Tibial nerve (tissue), 4 donors: ENCODE data around the gene PLAC1. TPM values are rescaled to one million over a fixed set of nuclear protein-coding genes. Genes with fewer than 3 reads are reported as not detected.
A peak's percentile ranks its signal among the peaks of the same experiment; 100 is the strongest.

ENCODE experiments used
- DNase-seq, 2 donors: peaks; one replicate each; pipeline ENCODE4 v3.0.0-alpha.2; 2019; ENCODE audit warnings: low spot score in 2 of 2
- H3K27ac ChIP-seq, 4 donors: fragments of 200-600 bp; sonication (generic) in 3 of 4; one replicate each; pipeline ENCODE4 v1.5.1; 2017 to 2019; ENCODE audit warnings: mild to moderate bottlenecking in 1 of 4
- H3K27me3 ChIP-seq, 2 donors: fragments of 200-600 bp; sonication (generic) in 1 of 2; one replicate each; pipeline versions ENCODE4 v1.5.1 to v1.6.0; 2017 to 2019
- H3K36me3 ChIP-seq, 3 donors: fragments of 200-600 bp; sonication (generic); one replicate each; pipeline ENCODE4 v1.5.1; 2018 to 2019
- H3K4me1 ChIP-seq, 4 donors: fragments of 200-600 bp; sonication (generic) in 3 of 4; one replicate each; pipeline ENCODE4 v1.5.1; 2017 to 2019
- H3K4me3 ChIP-seq, 4 donors: fragments of 200-600 bp; sonication (generic) in 3 of 4; one replicate each; pipeline ENCODE4 v1.5.1; 2017 to 2019; ENCODE audit warnings: mild to moderate bottlenecking in 1 of 4, moderate library complexity in 1 of 4
- H3K9me3 ChIP-seq, 4 donors: fragments of 200-600 bp; sonication (generic) in 3 of 4; one replicate each; pipeline ENCODE4 v1.5.1; 2017 to 2019
- CTCF ChIP-seq, 5 experiments: fragments of 200-600 bp in 3 of 5; fragments of 450-650 bp in 2 of 5; sonication (generic) in 3 of 5; IDR thresholded peaks; one replicate each; pipeline ENCODE4 v1.5.1; 2016 to 2019; ENCODE audit warnings: antibody characterized with exemption in 5 of 5, mild to moderate bottlenecking in 3 of 5, moderate library complexity in 2 of 5
- EP300 ChIP-seq, 2 donors: sonication (generic); formaldehyde crosslinking; IDR thresholded peaks; one replicate each; pipeline ENCODE4 v1.6.1; 2017; ENCODE audit warnings: antibody characterized with exemption in 2 of 2, mild to moderate bottlenecking in 1 of 2
- POLR2A ChIP-seq, 2 donors: fragments of 450-650 bp; IDR thresholded peaks; one replicate each; pipeline ENCODE4 v1.6.1; 2017; ENCODE audit warnings: antibody characterized with exemption in 2 of 2, mild to moderate bottlenecking in 2 of 2, moderate library complexity in 2 of 2
- WGBS, 2 donors: methylation state at CpG; one replicate each; pipeline ENCODE4 v1.1.5; 2018; 5-methylcytosine and 5-hydroxymethylcytosine counted together
- total RNA-seq, 4 donors: library from RNA; depleted of rRNA; stranded (reverse); fragments of >200 nt; gene quantifications; one replicate each; pipeline ENCODE4 v1.1.0, GENCODE V29; 2016

Gene PLAC1
- total RNA-seq: not detected

GRCh38 chrX:134658002-134658759, at the start of gene PLAC1:
PLAC1 (minus strand) TSS chrX:134658471; CDS start chrX:134566682, 91,789 bp downstream.
- TF ChIP-seq EP300 (IDR thresholded peaks at IDR 0.05) (no peak), POLR2A (IDR thresholded peaks at IDR 0.05) (no peak), CTCF (IDR thresholded peaks at IDR 0.05) (no peak)
- Histone ChIP-seq H3K4me1 (no peaks in the 10 kb centered on the region), H3K9me3 (no peaks in the 10 kb centered on the region), H3K27ac (no peak within 1 kb of the TSS), H3K27me3 (peaks cover 0 to 4% of the 10 kb centered on the region in 2 donors), H3K36me3 (no peaks in the 10 kb centered on the region), H3K4me3 (no peak within 1 kb of the TSS)
- no peak for DNase-seq
- 68 to 96% methylated on average over 4 to 5 of the region's 5 CpGs for WGBS, 2 donors

GRCh38 chrX:134706138-134706537, 47.9 kb upstream of the PLAC1 start:
- Histone ChIP-seq H3K27ac (no peak overlapping the region), H3K36me3 (no peaks in the 10 kb centered on the region), H3K4me1 (no peaks in the 10 kb centered on the region), H3K27me3 (no peaks in the 10 kb centered on the region), H3K9me3 (no peaks in the 10 kb centered on the region), H3K4me3 (no peak overlapping the region)
- WGBS, 2 donors: 51 to 68% methylated on average over 3 to 5 of the region's 5 CpGs
- TF ChIP-seq CTCF (IDR thresholded peaks at IDR 0.05): no peak
- TF ChIP-seq EP300 (IDR thresholded peaks at IDR 0.05): no peak
- no peak for TF ChIP-seq POLR2A (IDR thresholded peaks at IDR 0.05)
- no peak for DNase-seq

GRCh38 chrX:134695999-134696398, 37.7 kb upstream of the PLAC1 start:
- H3K36me3 ChIP-seq: no peaks in the 10 kb centered on the region
- H3K27me3 ChIP-seq: no peaks in the 10 kb centered on the region
- TF ChIP-seq CTCF (IDR thresholded peaks at IDR 0.05) (no peak), EP300 (IDR thresholded peaks at IDR 0.05) (no peak), POLR2A (IDR thresholded peaks at IDR 0.05) (no peak)
- H3K9me3 ChIP-seq: no peaks in the 10 kb centered on the region
- 66 to 78% methylated on average over 1 of the region's 1 CpG for WGBS, 2 donors
- no peak overlapping the region for H3K27ac ChIP-seq
- H3K4me3 ChIP-seq: no peak overlapping the region
- peak in 1 of 2 donors; percentile 6 for DNase-seq
- no peaks in the 10 kb centered on the region for H3K4me1 ChIP-seq

- TF ChIP-seq POLR2A (IDR thresholded peaks at IDR 0.05) (no peak), EP300 (IDR thresholded peaks at IDR 0.05) (no peak), CTCF (IDR thresholded peaks at IDR 0.05) (no peak)
- no peak overlapping the region for H3K4me3 ChIP-seq
- H3K27ac ChIP-seq: no peak overlapping the region
- H3K4me1 ChIP-seq: no peaks in the 10 kb centered on the region
- H3K36me3 ChIP-seq: no peaks in the 10 kb centered on the region
- no peak for DNase-seq
- 82 to 85% methylated on average over 5 of the region's 5 CpGs for WGBS, 2 donors
- H3K9me3 ChIP-seq: no peaks in the 10 kb centered on the region
- H3K27me3 ChIP-seq: no peaks in the 10 kb centered on the region
Observed at GRCh38 chrX:134694333-134695322, 36.4 kb upstream of the PLAC1 start.

- H3K27ac ChIP-seq: no peak overlapping the region
- H3K4me1 ChIP-seq: no peaks in the 10 kb centered on the region
- no peak for DNase-seq
- no peak overlapping the region for H3K4me3 ChIP-seq
- no peaks in the 10 kb centered on the region for H3K27me3 ChIP-seq
- WGBS, 2 donors: 74 to 81% methylated on average over 2 of the region's 2 CpGs
- no peak for TF ChIP-seq CTCF (IDR thresholded peaks at IDR 0.05)
- no peak for TF ChIP-seq EP300 (IDR thresholded peaks at IDR 0.05)
- no peak for TF ChIP-seq POLR2A (IDR thresholded peaks at IDR 0.05)
- H3K9me3 ChIP-seq: no peaks in the 10 kb centered on the region
- H3K36me3 ChIP-seq: no peaks in the 10 kb centered on the region
Observed at GRCh38 chrX:134693644-134694043, 35.4 kb upstream of the PLAC1 start.
